Amniotic epithelial cell (primary cell): ENCODE measurements around the gene SMG1.
"Not testable (repeated sequence)": the region's sequence is repeated elsewhere in the genome, so short reads cannot be mapped to it uniquely, and the experiment has no call there.

Experiments used
- DNase-seq: peaks from one replicate; pipeline ENCODE4 v3.0.0-alpha.2; 2010; ENCODE audit warnings: low read depth

Gene SMG1

DNA sequence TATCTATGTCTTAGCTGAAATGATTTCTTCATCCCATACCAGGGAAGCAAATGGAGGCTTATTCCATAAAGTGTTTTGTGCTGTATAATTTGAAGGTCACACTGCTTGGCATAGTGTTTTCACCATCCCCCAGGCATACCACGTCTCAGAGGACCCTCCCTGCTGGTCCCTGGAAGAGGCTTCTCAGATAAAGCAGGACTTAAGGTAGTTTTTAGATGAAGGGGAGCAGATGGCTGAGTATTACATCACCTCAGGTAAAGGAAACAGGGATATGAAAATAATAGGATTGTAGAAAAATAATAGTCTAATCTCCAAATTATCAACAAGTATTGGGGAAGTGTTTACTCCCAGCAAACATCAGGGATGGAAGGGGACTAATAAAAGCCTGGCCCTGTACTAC is 7.3 kb upstream of the SMG1 start:
- DNase-seq = no peak

DNA sequence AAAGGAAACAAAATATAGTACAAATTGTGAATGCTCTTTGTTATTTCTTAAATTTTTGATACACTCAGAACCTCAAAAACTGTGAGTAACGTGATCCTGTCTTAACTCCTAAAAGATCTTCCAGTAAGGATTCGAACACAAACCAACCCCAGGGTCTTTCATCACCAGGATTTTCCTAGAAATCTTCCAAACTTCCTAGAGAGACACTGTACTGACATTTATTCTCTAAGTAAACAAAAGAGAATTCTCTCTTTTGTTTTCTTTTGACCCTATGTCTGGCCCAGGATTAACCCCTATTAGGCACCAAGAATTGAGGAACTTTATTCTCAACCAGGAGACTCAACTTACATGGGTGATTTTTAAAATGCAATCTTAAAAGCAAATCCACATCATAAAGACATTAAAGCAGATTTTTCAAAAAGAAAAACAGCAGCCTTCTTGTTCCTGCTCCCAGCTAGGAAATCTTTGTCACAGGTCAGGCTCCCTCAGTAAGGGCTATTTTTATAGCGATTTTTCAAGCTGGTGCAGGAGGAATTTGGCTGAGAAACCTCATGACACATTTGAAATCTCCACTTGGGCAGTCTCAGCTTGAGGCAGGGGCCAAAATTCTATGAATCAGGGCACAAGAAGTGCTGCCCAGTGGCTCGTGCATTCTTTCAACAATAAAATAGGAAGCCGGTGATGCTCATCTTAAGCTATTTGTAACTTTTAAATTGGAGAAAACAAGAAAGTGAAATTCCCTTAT is 6.2 kb upstream of the SMG1 start:
- peak; percentile 5 for DNase-seq

GRCh38 chr16:18931756-18932155 is 5.5 kb upstream of the SMG1 start:
- DNase-seq = no peak

DNA sequence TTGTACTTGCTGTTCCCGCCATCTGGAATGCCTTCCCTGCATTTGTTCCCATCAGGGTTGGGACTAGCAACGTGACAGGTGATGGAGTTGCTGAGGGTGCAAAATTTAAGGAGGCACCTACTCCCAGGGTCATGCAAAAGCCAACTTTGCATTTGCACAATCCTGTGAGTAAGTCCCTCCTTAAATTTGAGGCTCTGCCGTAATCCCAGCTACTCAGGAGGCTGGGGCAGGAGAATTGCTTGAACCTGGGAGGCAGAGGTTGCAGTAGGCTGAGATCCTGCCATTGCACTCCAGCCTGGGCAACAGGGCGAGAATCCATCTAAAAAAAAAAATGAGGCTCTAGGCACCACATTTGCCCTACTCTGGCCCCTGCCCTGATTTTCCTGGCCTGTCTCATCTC is 3.9 kb upstream of the SMG1 start:
- DNase-seq = not testable (repeated sequence)

DNA sequence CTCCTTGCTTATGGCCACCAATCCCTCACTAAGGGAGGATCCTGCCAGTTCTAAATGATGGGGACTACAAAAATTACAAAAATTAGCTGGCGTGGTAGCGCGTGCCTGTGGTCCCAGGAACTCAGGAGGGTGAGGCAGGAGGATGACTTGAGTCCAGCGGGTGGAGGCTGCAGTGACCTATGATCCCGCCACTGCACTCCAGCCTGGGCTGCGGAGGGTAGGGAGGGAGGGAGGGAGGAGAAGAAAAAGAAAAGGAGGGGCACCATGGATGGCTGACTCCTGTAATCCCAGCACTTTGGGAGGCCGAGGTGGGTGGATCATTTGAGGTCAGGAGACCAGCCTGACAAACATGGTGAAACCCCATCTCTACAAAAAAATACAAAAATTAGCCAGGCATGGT is 1.9 kb upstream of the SMG1 start:
- DNase-seq = not testable (repeated sequence)

- peak; percentile 38 for DNase-seq
Measured at GRCh38 chr16:18925215-18925985, 808 bp downstream of the SMG1 start.

DNA sequence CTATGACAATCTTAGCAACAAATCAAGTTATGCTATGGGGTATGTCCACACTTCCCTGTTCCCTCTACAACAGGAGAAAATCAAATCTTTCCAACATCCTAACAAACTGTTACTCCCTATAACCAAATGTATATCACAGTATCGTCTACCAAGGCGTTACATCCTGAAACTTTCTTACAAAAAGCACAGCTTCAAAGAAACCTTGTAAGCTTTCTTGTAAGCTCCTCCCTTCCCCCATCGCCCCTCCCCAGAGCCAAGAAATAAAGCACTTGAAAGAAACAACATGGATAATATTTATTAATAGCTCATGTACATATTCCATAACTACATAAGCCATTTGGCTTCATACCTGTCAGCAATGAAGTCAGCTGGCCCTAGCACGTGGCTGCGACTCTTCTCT is 2.3 kb downstream of the SMG1 start:
- not testable (repeated sequence) for DNase-seq

DNA sequence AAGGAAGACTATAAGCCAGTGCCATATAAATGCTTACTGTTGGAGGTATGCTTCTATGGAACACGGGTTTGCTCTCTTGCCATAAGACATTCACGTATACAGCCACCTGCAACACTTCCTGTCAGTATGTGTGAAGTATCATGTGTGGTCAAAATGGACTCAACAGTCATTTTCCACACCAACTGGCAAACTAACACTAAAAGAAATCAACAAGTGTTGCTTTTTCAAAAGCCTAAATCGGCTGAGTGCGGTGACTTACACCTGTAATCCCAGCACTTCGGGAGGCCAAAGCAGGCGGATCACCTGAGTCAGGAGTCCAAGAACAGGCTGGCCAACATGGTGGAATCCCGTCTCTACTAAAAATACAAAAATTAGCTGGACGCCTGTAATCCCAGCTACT is 3.1 kb downstream of the SMG1 start:
- not testable (repeated sequence) for DNase-seq

GRCh38 chr16:18909585-18909984 is 16.6 kb downstream of the SMG1 start:
- not testable (repeated sequence) for DNase-seq

DNA sequence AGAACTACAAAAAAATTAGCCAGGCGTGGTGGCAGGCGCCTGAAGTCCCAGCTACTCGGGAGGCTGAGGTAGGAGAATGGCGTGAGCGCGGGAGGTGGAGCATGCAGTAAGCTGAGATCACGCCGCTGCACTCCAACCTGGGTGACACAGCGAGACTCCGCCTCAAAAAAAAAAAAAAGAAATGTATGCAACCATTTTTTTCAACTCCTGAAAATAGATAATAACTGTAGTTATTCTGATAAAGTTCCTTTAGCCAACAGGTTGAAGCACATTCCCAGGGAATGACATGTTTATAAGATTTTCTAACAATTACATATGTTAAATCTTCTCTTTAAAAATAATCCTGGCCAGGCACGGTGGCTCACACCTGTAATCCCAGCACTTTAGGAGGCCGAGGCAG is 17.5 kb downstream of the SMG1 start:
- DNase-seq = not testable (repeated sequence)

DNA sequence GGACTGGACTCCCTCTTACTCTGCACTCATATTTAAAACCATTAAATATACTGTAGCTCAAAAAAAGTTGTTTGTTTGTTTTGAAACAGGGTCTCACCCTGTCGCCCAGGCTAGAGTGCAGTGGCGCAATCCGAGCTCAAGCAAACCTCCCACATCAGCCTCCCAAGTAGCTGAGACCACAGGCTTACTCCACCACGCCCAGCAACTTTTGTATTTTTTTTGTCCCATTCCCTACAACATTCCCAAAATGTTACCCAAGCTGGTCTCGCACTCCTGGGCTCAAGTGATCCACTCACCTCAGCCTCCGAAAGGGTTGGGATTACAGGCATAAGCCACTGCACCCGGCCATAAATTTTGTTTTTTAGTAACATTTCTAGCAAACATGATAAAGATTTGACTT is 23.4 kb downstream of the SMG1 start:
- not testable (repeated sequence) for DNase-seq

- not testable (repeated sequence) for DNase-seq
Measured at GRCh38 chr16:18902044-18902443, 24.2 kb downstream of the SMG1 start.

- DNase-seq = not testable (repeated sequence)
Measured at GRCh38 chr16:18901194-18901593, 25.0 kb downstream of the SMG1 start.

DNA sequence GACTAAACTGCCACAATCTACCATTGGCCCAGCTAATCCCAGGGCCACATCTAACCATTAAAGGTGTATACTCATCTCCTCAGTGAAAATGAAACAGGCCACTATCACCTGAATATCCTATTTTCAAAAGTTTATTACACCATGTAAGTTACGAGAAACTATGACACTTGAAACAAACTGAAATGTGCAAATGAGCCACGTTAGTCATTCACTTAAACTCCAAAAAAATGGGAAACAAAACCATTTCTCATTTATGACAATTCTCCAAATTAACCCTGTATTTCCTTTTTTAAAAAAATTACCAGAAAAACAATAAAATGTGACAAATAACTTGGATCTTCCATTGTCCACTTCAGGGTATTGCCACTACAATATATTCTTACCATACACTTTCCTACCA is 41.8 kb downstream of the SMG1 start:
- not testable (repeated sequence) for DNase-seq

DNA sequence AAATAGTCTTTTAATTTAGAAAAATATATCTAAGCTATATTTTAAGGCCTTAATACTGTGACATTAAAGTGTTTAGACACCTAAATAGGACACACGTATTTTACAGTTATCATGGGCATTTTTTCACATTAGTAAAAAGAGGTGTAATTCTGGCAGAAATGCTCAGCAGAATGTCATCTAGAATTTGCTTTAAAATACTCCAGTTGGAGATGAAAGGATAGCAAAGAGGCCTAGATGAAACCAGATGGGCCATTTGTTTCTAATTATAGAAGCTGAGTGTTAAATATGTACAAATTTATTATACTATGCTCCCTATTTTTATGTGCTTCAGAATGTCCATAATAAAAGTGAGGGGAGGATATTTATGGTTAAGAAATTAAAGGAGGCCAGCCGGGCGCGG is 48.5 kb downstream of the SMG1 start:
- not testable (repeated sequence) for DNase-seq

GRCh38 chr16:18877259-18877658 is 48.9 kb downstream of the SMG1 start:
- not testable (repeated sequence) for DNase-seq

GRCh38 chr16:18876301-18876700 is 49.9 kb downstream of the SMG1 start:
- not testable (repeated sequence) for DNase-seq

DNA sequence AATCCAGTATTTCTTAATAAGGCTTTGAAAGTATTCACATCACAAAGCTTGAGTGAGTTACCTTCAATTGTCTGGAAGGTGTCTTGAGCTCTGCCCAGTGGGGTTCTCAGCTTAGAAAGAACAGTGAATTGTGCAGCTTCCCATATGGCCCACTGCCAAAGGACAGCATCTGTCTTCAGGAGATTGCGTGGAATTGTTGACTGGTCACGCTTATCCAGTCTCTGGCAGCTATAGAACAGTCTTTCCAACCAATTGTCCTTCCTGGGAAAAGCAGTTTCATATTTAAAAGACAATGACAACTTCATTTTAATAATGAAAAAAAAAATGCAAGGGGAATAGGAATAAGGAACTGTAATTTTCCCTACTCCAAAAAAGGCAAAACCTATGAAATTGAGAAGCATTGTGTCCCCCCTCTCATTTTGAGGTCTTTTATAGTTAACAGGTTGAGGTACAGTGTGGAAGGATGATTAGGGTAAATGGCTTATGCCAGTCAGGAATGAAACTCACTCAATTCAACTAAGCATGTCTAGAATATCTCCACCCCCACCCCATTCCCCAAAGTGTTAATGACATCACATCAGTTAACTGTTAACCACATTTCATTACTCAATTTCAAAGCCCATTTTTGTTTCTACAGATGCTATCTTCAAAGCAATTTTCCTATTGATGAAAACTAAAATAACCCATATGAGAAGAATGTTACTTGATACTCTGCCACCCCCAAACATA is 57.0 kb downstream of the SMG1 start:
- peak; percentile 6 for DNase-seq

DNA sequence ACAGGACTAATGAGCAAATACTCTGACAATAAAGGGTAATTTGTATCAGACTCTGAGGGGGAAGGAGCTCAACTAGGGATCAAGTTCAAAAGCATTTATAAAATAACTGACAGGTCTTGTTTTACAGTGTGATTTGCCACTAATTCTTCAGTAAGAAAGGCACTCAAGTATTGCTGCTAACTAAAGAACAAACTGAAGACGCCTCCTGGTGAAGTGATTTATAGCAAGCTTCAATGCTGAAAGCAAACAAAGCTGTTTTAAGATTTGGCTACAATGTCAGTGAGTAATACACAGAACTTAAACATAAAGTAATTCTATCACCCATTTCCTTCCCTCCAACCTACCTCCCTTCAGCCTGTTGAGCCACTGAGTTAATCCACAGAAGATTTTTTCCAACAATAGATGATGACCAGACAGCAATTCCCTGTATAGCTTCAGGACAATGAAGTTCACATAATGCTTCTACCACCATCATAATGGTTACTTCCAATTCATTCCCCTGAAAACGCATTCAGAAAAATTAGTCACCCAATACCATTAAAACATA is 59.9 kb downstream of the SMG1 start:
- DNase-seq = peak; percentile 49

DNA sequence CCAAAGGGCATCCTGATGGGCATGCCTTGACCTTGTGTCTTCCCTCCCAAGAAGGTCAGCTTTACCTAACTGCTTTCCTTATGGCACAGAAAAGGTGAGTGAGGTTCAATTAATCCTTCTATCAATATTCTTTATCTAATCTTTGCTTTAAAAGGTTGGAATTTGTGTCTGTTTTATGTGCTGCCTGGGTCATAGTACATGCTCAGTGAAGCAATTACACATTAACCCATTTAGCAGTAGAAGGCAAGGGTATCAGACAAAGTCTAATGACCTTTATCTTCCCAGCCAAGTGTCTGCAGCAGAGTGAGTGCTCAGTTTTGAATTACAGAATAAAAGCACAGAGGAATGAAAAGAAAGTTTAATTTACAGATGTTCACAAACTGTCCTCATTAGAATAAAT is 63.3 kb downstream of the SMG1 start:
- DNase-seq = not testable (repeated sequence)

GRCh38 chr16:18855196-18855595 is 71.0 kb downstream of the SMG1 start:
- DNase-seq = no peak

- peak; percentile 60 for DNase-seq
Measured at GRCh38 chr16:18853694-18854093, 72.5 kb downstream of the SMG1 start.
